Omental fat pad (tissue), 4 donors: ENCODE measurements around the gene PTPN11. TPM values are rescaled to one million over a fixed set of nuclear protein-coding genes. Genes with fewer than 3 reads are reported as not detected.
"Not testable (repeated sequence)": the region's sequence is repeated elsewhere in the genome, so short reads cannot be mapped to it uniquely, and the experiment has no call there.

Source experiments
- ATAC-seq: fragments of 150-250 bp; one replicate; pipeline ENCODE4 v1.9.1; 2016; ENCODE audit warnings: mild to moderate bottlenecking, moderate library complexity; ENCODE audit not compliant: low FRiP score
- DNase-seq: peaks from one replicate; pipeline ENCODE4 v3.0.0-alpha.2; 2019; ENCODE audit warnings: low spot score
- CTCF ChIP-seq, 3 donors: fragments of 450-650 bp; IDR thresholded peaks; one replicate each; pipeline ENCODE4 v1.5.1; 2016 to 2017; ENCODE audit warnings: antibody characterized with exemption in 3 of 3, mild to moderate bottlenecking in 3 of 3, moderate library complexity in 2 of 3
- total RNA-seq, 4 donors: library from RNA; depleted of rRNA; stranded (reverse); fragments of >200 nt; gene quantifications; one replicate each; pipeline ENCODE4 v1.1.0, GENCODE V29; 2016

Gene PTPN11
- total RNA-seq, 4 donors from 2014 or later = 98.0 to 134 (median 122) TPM

DNA sequence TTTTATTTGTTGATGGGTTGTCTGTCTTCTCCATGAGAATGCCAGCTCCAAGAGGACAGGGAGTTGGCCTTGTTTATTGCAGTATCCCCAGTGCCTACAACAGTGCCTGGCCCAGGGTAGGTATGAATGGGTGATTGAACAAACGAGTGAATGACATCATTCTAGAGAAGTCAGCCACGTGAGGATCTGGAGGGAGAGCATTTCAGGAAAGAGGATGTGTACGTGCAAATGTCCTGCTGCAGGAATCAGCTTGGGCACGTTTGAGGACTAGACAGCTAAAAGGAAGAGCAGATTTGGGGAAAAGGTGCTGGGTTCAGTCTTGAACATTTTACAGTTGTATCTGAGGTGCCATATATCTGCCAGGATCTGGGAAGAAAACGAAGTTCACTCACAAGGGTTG lies 97.1 kb downstream of the PTPN11 start:
- no peak for ATAC-seq
- DNase-seq = no peak
- TF ChIP-seq CTCF (IDR thresholded peaks at IDR 0.05) = no peak

DNA sequence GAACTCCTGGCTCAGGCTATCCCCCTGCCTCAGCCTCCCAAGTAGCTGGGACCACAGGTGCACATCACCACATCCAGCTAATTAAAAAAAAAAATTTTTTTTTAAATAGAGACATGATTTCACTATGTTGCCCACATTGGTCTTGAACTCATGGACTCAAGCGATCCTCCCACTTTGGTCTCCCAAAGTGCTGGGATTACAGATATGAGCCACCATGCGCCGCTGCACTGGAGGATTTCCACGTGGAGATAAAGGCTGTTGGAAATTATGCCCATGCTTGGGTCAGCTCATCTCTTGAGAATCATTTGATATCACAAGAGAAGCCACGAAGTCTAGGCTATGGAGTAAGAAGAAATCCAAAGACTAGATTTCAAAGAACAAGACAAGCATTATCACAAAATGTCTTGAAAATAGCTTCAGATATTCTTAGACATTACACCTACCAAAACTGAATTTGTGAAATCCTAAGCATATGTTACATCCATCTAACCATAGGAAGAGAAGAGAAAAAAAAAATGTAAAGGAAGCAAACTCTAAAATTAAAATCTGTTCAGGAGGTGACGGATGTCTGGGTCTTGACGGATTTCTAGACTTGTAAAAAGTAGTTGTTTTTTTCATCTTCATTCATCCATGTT lies 99.1 kb downstream of the PTPN11 start:
- no peak for TF ChIP-seq CTCF (IDR thresholded peaks at IDR 0.05)
- no peak for DNase-seq
- ATAC-seq = no peak

DNA sequence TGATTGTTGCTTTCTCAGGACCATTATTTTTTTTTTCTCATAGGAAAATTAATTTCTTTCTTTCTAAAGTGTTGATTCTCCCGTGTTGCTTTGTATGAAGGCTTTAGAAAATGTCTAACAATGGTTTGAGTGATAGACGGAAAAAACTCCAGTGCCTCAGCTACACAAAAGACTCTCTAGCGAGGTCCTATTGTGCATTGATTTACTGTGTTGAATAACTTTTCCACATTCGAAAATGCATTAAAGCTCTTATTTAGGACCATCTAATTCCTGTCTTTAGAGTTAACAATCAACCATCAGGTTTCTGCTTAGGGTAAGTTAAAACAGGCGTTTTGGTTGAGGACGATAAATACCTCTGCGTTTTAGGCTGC lies 99.6 kb downstream of the PTPN11 start:
- TF ChIP-seq CTCF (IDR thresholded peaks at IDR 0.05) = no peak
- DNase-seq = no peak
- no peak for ATAC-seq

- not testable (repeated sequence) for DNase-seq, ATAC-seq
Measured at GRCh38 chr12:112519841-112520340, 101.1 kb downstream of the PTPN11 start.

DNA sequence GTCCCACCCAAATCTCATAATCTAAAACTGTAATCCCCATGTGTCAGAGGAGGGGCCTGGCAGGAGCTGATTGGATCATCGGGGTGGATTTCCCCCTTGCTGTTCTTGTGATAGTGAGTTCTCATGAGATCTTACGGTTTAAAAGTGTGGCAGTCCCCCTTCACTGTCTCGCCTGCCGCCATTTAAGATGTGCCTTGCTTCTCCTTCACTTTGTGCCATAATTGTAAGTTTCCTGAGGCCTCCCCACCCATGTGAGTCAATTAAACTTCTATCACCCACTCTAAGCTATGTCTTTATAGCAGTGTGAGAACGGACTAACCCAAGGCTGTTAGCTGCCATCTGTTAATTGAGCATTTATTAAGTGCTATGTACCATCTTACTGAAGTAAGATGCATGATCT lies 105.1 kb downstream of the PTPN11 start:
- ATAC-seq = no peak
- TF ChIP-seq CTCF (IDR thresholded peaks at IDR 0.05) = no peak
- no peak for DNase-seq

DNA sequence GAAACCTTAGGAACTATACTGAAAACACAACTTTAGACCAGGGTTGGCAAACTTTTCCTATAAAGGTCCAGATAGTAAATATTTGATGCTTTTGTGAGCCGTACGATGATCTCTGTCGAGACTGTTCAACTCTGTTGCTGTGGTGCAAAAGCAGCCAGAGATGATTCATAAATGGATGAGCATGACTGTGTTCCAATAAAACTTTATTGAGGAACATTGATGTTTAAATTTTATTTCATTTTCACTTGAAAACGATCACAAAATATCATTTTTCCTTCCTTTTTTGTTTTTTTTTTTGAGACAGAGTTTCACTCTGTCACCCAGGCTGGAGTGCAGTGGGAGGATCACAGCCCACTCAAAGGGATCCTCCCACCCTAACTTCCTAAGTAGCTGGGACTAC lies 105.5 kb downstream of the PTPN11 start:
- no peak for TF ChIP-seq CTCF (IDR thresholded peaks at IDR 0.05)
- DNase-seq = no peak
- ATAC-seq = no peak

DNA sequence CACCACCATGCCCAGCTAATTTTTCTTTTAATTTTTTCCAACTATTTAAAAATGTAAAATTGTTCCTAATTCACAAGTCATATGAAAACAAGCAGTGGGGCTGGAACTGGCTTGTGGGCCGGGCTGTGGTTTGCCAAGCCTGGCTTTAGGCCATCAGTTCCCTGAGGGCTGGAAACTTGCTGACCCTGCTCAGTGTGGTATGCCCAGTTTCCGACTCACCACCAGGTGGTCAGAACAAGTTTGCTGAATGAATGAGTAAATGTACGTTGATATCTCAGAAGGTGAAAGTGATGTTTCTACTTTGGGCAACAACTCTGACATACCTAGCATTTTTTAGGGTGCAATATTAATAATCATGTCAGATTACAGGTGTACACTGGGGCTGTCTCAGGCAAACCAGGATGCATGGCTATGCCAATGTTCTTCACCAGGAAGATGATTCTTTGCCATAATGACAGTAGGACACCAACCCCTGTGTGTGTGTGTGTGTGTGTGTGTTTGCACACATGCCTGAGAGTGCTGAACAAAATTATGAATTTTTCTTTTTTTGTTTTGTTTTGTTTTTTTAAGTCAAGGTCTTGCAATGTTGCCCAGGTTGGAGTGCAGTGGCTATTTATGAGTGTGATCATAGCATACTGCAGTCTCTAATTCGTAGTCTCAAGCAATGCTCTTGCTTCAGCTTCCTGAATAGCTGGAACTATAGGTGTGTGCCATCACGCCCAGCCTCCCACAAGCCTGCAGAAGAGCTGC lies 106.1 kb downstream of the PTPN11 start:
- no peak for TF ChIP-seq CTCF (IDR thresholded peaks at IDR 0.05)
- DNase-seq (no peak), ATAC-seq (no peak)
